ENCODE measurements around the gene NDP.

DNA sequence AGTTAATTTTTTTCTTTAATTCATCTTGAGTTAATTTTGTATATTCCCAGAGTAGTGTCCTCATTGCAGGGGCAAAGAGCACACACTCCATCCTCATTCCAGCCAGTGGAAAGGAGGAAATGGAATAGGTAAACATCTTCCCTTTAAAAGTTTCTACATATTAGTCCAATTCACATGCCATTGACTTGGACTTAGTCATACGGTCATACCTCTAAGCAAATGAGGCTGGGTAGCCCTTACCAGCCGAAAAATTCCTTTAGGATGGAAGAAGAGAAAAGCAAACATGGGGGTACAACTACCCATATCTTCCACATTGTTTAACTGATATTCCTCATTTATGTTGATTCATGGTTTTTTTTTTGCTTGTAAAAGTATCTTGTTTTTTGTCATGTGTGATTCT lies 37.4 kb upstream of the NDP start:
- TF ChIP-seq CTCF (IDR thresholded peaks at IDR 0.05) (no peak), POLR2A (IDR thresholded peaks at IDR 0.05) (no peak)
